ENCODE results near the gene TEX2.
"Not testable (repeated sequence)": the region's sequence is repeated elsewhere in the genome, so short reads cannot be mapped to it uniquely, and the experiment has no call there.

The TEX2 gene

GRCh38 chr17:64240741-64241347 lies 22.2 kb downstream of the TEX2 start:
- no peak overlapping the region for H3K4me3 ChIP-seq (ENCODE audit: low read depth, low read length)
- TF ChIP-seq CTCF (IDR thresholded peaks at IDR 0.05; ENCODE audit: control insufficient read depth, extremely low read depth, insufficient read depth) = no peak
- no peak for DNase-seq (ENCODE audit: low read depth)

DNA sequence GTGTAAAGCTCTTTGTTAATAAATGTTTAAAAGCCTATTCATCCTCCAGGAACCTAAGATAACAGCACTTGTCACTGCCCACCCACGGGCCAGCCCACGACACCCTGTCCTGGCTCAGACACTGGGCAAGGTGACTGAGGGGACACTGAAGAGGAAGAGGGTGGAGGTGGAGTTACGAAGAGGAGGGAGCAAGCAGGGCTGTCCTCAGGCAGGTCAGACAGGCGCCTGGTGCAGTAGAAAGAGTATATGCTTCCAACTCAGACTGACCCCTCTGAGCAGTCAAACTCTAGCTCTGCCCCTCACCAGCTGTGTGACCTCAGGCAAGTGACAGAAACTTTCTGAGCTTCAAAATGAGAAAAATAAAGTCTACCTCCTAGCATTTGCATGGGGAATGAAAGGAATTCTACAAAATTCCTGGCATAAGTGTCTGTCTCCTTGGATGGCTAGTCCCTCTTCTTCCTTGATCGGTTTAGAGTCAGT lies 22.8 kb downstream of the TEX2 start:
- no peak for DNase-seq (ENCODE audit: low read depth)
- TF ChIP-seq CTCF (IDR thresholded peaks at IDR 0.05; ENCODE audit: control insufficient read depth, extremely low read depth, insufficient read depth) = no peak
- H3K4me3 ChIP-seq (ENCODE audit: low read depth, low read length) = no peak overlapping the region

DNA sequence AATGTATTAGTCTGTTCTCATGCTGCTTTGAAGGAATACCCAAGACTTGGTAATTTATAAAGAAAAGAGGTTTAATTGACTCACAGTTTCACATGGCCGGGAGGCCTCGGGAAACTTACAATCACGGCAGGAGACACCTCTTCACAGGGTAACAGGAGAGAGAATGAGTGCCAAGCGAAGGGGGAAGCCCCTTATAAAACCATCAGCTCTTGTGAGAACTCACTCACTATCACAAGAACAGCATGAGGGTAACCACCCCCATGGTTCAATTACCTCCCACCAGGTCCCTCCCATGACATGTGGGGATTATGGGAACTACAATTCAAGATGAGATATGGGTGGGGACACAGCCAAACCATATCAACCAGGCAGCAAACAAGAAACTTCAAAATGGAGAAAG lies 24.6 kb downstream of the TEX2 start:
- not testable (repeated sequence) for DNase-seq (ENCODE audit: low read depth); H3K4me3 ChIP-seq (ENCODE audit: low read depth, low read length)

GRCh38 chr17:64236827-64237403 lies 26.1 kb downstream of the TEX2 start:
- no peak for TF ChIP-seq CTCF (IDR thresholded peaks at IDR 0.05; ENCODE audit: control insufficient read depth, extremely low read depth, insufficient read depth)
- DNase-seq (ENCODE audit: low read depth) = no peak
- H3K4me3 ChIP-seq (ENCODE audit: low read depth, low read length) = no peak overlapping the region

- no peak for DNase-seq (ENCODE audit: low read depth)
- H3K4me3 ChIP-seq (ENCODE audit: low read depth, low read length) = no peak overlapping the region
- no peak for TF ChIP-seq CTCF (IDR thresholded peaks at IDR 0.05; ENCODE audit: control insufficient read depth, extremely low read depth, insufficient read depth)
Observed at GRCh38 chr17:64234961-64235360, 28.1 kb downstream of the TEX2 start.

GRCh38 chr17:64232466-64233262 lies 30.4 kb downstream of the TEX2 start:
- TF ChIP-seq CTCF (IDR thresholded peaks at IDR 0.05; ENCODE audit: control insufficient read depth, extremely low read depth, insufficient read depth) = no peak
- H3K4me3 ChIP-seq (ENCODE audit: low read depth, low read length) = no peak overlapping the region
- no peak for DNase-seq (ENCODE audit: low read depth)

- TF ChIP-seq CTCF (IDR thresholded peaks at IDR 0.05; ENCODE audit: control insufficient read depth, extremely low read depth, insufficient read depth) = no peak
- DNase-seq (ENCODE audit: low read depth) = no peak
- no peak overlapping the region for H3K4me3 ChIP-seq (ENCODE audit: low read depth, low read length)
Observed at GRCh38 chr17:64231567-64232141, 31.4 kb downstream of the TEX2 start.

Measured in LNCaP clone FGC (cell line).